Activated CD4-positive, alpha-beta T cell treated with anti-CD3 and anti-CD28 coated beads, Interleukin-2, amount 50 U/mL, for 4 hours (primary cell): ENCODE results near the gene APBB3.

Experiments used
- DNase-seq, 2 experiments: peaks; one replicate each; pipeline ENCODE4 v3.0.0-alpha.2; 2020

Gene APBB3

DNA sequence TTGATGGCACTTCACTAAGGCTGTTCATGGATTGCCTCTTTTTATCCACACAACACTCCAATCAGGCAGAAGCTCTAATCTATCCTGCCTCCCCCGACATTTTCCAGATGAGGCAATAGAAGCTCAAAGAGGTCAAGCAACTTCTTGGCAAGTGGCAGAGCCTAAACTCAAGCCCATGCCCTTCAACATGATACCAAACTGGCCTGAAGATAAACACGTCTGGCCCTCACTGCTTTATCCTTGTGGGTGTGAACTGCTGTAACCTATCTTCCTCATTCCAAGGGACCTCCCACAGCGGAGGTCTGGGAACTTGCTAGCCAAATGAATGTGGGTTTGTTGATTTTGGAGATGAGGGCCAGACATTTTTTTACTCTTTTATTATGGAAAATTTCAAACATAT, 9.8 kb upstream of the APBB3 start:
- no peak for DNase-seq

GRCh38 chr5:140573683-140574082, 9.3 kb upstream of the APBB3 start:
- DNase-seq: no peak

DNA sequence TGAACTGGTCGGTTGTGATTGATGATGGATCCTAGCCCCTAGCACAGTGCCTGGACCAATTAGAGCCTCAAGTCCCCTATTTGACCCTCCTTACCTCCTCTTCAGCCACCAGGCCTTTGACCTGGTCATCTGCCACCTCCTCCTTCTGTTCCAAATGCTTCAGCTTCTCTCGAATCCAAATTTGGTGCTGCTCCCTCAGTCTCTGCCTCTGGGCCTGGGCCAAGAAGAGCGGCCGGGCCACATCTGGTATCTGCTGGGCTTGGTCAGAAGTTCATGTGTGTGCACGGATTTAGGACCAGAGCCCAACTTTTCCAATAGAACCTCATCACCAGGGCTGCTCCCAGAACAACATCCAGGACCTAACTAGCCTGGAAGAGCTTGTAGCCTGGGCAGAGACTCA, 6.7 kb upstream of the APBB3 start:
- no peak for DNase-seq

DNA sequence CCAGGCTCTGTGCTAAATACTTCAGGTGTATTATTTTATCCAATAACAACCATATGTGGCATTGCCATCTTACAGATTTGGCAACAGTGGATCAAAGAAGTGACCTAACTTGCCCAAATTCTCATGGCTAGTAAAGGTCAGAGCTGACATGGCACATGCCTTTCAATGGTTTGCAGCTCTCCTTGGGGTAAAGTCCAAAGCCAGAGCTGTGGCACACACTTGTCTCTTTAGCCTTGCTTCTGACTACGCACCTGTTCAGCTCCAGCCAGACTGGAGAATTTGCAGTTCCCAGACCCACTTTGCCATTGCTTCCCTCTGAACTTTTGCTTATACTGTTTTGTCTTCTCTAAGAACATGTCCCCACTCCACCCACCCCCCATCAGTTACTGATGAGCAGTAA, 6.1 kb upstream of the APBB3 start:
- DNase-seq: no peak

DNA sequence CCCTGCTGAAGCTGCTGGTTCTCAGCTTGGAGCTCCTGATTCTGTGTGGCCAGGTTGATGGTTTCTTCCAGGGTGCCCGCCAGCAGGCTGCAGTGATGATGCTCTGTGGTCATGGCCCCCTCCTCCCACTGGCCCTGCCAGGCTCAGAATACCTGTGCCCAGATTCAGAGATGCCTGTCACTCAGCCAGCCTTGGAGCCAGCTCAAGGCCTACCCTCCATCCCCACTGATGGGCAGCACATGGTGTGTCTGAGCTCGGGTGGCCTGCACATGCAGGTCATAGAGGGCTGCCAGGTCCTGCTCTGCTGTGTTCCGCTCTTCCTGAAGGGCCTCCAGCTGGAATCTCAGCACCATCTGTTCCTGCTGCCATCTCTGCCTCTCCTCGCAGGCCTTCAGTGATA, 5.7 kb upstream of the APBB3 start:
- DNase-seq: no peak

GRCh38 chr5:140569197-140569596, 4.8 kb upstream of the APBB3 start:
- DNase-seq: no peak

GRCh38 chr5:140568443-140569063, 4.2 kb upstream of the APBB3 start:
- DNase-seq: no peak

DNA sequence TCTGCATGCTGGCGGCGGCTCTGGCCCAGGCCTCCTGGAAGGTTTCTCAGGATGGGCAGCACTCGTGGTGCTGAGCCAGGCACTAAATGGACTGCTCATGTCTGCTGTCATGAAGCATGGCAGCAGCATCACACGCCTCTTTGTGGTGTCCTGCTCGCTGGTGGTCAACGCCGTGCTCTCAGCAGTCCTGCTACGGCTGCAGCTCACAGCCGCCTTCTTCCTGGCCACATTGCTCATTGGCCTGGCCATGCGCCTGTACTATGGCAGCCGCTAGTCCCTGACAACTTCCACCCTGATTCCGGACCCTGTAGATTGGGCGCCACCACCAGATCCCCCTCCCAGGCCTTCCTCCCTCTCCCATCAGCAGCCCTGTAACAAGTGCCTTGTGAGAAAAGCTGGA, 3.5 kb upstream of the APBB3 start:
- no peak for DNase-seq

- no peak for DNase-seq
These were observed 2.9 kb upstream of the APBB3 start for GRCh38 chr5:140567136-140567818.

GRCh38 chr5:140566665-140567064, 2.3 kb upstream of the APBB3 start:
- no peak for DNase-seq

- DNase-seq: no peak
These were observed 1.3 kb upstream of the APBB3 start for GRCh38 chr5:140565780-140566095.

DNA sequence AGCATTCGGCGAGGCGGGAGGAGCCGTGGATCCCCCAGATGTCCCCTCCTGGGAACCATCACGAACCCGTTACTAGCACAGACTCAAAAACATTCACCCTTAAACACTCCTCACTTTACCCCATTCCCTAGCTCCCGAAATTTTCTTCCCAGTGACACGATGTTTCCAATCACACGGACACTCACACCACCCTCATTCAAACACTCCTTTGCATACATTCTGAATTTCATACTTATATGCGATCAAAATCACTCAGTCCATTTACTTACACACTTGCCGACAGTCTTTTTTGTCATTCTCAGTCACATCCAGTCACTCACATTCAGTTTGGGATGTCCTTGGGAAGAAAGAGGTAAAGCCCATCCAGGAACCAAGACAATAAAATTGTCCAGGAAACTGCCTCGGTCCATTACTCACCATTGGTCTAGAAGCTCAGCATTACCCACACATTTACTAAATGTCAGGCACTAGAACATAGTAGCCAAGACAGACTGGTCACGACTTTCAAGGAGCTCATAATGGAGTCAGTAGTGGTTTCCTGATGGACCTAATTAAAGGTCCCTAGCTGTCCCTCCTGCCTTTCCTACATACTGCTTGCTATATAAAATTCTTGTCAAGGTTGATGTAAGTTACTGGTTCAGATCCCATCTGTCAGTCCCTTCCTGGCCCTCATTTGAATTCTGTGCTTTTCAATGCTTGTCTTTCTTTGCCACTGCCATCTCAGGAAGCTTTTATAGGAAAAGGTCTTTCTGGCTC, 804 bp upstream of the APBB3 start:
- no peak for DNase-seq

GRCh38 chr5:140563596-140563995, 802 bp downstream of the APBB3 start:
- DNase-seq: no peak

DNA sequence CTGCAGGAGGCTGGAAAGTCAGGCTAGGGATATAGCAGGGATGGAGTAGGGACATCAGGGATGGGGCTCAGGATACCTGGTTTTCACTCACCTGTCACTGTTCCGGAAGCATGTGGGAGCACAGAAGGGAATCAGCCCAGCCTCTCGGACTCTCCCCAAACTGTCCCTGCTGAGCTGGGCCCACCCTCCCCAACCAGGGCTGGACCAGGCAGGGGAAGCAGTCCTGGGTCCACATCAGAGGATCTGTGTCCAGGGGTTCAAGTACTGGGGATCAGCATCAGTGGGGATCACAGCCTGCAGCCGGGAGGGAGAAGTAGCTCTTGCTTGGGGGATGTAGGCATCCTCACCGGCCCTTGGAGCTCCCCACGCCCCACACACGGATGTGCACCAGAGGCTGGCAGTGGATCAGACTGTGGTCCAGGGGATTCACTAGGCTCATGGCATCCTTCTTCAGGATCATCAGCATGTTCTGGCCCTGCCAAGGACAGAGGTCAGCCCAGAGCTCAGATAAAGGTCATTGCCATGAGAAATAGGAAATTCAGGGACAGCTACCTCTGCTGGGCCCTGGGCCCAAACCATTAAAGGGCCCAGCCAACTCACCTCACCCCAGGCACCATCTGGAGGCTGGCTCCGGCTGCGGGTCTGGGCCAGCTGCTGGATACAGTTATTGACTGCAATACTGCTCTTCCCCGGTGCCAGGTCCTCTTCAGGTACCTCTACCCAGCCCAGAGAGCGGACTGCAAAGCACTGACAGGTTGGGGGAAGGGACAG, 2.5 kb downstream of the APBB3 start:
- no peak for DNase-seq

GRCh38 chr5:140560227-140560626, 4.2 kb downstream of the APBB3 start:
- no peak for DNase-seq

GRCh38 chr5:140558542-140558941, 5.9 kb downstream of the APBB3 start:
- no peak for DNase-seq

DNA sequence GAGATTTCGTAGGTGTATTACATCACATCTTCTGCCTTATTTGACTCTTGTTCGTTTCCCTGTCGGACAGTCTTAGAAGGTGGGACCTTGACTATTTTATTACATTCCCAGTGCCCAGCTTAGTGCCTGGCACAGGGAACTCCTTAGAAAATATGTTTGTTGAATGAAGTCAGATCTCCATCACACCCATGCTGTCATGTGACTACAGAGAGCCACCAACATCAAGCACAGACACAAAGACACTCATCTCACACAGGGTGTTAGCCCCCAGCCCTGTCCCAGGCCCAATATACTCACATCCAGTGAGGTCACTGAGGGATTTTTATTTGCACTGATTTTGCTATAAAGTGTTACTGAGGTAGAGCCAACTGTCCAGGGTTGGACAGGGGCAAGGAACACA, 6.4 kb downstream of the APBB3 start:
- no peak for DNase-seq

DNA sequence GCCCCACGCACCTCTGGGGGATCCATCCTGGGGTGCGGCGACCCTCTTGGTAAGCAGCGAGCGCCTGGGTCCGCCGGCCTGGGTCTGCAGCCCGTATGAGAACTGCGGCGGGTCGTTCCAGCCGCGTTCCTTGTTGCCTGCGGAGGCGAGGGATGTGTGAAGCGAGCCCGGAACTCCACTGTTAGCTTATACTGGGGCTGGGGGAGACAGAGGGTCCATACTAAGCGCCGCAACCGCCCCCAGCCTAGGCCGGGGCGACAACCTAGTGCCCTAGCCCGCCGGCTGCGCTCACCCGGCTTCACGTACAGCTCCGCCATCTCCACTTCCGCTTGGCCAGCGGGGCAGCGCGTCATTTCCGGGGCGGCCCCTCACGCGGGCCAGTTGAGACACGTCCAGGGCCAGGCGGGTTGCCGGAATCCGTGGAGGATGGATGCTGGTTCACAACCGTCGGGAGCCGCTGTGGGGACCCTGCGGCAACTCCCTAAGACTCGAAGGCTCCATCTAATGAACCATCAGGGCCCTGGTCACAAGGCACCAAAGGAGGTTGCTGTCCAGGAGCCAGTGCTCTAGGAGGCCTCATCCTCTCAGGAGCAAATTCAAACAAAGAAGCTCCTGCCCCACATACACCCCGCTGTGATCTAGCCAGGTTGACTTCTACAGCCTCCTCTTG, 7.1 kb downstream of the APBB3 start, which contains the start of gene SRA1:
Gene SRA1 (minus strand): TSS at position 338 of the 670 bp plus-strand sequence. CDS start 21 bp downstream, at position 317.
- DNase-seq: peak; percentile 63 to 64

DNA sequence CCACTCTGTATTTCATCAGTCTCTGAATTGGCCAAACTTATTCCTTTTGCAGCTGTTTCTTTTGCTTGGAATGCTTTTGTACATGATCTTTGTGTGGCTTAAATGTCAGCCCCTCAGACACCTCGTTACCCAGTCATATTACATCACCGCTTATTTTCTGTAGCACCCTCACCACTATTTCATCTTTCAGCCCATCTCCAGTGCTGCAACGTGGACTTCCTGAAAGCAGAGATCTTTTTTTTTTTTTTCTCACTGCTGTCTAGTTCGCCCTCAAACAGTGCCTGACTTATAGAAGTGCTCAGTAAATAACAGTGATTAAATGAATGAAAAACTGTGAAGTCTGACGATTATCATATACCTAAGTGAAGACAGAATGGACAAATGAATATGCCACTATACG, 8.0 kb downstream of the APBB3 start:
- DNase-seq: no peak

GRCh38 chr5:140555747-140556312, 8.6 kb downstream of the APBB3 start:
- no peak for DNase-seq

DNA sequence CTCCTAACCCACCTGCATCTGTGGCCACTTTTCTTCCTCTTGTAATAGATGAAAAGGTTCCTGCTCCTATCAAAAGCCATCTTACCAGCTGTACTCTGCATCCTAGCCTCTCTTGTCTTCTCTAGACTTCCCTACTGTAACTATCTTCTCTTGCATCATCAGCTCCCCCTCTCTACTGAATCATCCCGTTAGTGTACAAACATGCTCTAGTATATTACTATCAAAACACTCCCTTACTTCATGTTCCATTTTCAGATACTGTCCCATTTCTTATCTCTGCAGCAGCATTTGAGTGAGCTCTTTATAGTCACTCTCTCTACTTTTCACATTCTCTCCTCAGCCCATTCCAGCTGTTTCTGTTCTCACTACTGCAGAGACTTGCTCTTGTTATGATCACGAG, 9.9 kb downstream of the APBB3 start:
- DNase-seq: no peak

DNA sequence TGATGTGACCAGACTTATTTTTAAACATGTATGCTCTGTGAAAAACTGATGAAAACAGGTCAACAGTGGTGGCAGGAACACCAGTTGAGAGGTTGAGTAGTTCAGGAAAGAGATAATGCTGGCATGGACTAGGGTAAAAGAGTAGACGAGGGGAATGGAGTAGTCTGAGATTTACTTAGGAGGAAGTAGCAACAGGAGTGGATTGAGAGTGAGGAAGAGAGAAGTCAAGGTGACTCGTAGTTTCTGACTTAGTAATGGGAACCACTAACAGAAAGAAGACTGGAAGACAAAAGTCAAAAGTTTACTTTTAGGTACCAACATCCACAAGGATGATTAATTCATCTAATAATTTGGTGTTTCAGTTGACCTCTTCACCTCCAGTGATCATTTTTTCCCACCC, 10.7 kb downstream of the APBB3 start:
- no peak for DNase-seq

DNA sequence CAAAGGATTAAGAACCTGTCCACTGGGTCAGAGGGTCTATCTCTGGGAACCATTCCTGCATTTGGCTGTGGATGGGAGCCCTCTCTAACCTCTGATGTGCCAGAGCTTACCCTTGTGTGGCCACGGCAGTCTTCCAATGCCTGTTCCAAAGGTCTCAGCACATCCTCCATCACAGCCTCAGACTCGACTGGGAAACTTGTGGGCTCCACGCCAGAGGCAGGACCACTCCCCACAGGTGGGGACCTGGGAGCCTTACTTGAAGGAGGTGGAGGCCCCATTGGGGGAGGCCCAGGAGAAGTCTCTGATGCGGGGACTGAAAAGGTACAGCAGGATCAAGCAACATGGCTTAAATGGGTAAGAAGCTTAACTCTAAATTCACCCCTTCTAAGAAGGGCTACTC, 12.5 kb downstream of the APBB3 start:
- no peak for DNase-seq
